PC-3 (cell line): ENCODE data around the gene RALA. TPM values are rescaled to one million over a fixed set of nuclear protein-coding genes. Genes with fewer than 3 reads are reported as not detected.

Experiments used
- ATAC-seq: fragments of 200-7000 bp; cut with Tn5 transposase; 2 replicates; pipeline ENCODE4 v1.9.1; 2020; ENCODE audit warnings: mild to moderate bottlenecking, moderate library complexity
- BruUV-seq: library from RNA; stranded (reverse); fragments of 400-500 nt; replicated peaks from 2 replicates; lab custom pipeline; 2021; lab: Mats Ljungman, UMichigan
- CTCF ChIA-PET: fragments of 300-600 bp; sonication (Branson Sonifier 250); formaldehyde crosslinking; loops from one replicate; lab custom pipeline; 2022; ENCODE audit warnings: antibody characterized with exemption; lab: Charles Lee
- POLR2A ChIA-PET: fragments of 300-600 bp; sonication (Branson Sonifier 250); formaldehyde crosslinking; loops from one replicate; lab custom pipeline; 2022; ENCODE audit warnings: antibody characterized with exemption; ENCODE audit not compliant: unreplicated experiment; lab: Charles Lee
- DNase-seq: peaks from one replicate; pipeline ENCODE4 v3.0.0-alpha.2; 2015
- H2AFZ ChIP-seq: fragments of 300-600 bp; sonication (generic); 2 replicates; pipeline ENCODE4 v1.6.0; 2016; ENCODE audit warnings: antibody characterized with exemption, low read length
- H3F3A ChIP-seq: fragments of 300-600 bp; sonication (generic); one replicate; pipeline ENCODE4 v1.6.0; 2017; ENCODE audit warnings: antibody characterized with exemption, low read length, control low read depth, mild to moderate bottlenecking; ENCODE audit not compliant: unreplicated experiment
- H3K27ac ChIP-seq: fragments of 300-600 bp; sonication (generic); 2 replicates; pipeline ENCODE4 v1.5.1; 2016; ENCODE audit warnings: mild to moderate bottlenecking, low read length
- H3K27me3 ChIP-seq: fragments of 300-600 bp; sonication (generic); 2 replicates; pipeline ENCODE4 v1.6.1; 2016; ENCODE audit warnings: low read length, mixed read lengths
- H3K36me3 ChIP-seq: fragments of 300-600 bp; sonication (generic); 2 replicates; pipeline ENCODE4 v1.6.1; 2016; ENCODE audit warnings: low read depth, mixed run types, low read length, mixed read lengths
- H3K4me1 ChIP-seq: fragments of 300-600 bp; sonication (generic); 2 replicates; pipeline ENCODE4 v1.5.1; 2016; ENCODE audit warnings: low read length; ENCODE audit not compliant: insufficient read depth
- H3K4me2 ChIP-seq: fragments of 300-600 bp; sonication (generic); 2 replicates; pipeline ENCODE4 v1.6.0; 2016; ENCODE audit warnings: low read length
- H3K4me3 ChIP-seq: fragments of 300-600 bp; sonication (generic); 2 replicates; pipeline ENCODE4 v1.5.1; 2016; ENCODE audit warnings: mild to moderate bottlenecking, low read length, mixed read lengths
- H3K79me2 ChIP-seq: fragments of 300-600 bp; sonication (generic); 2 replicates; pipeline ENCODE4 v1.6.1; 2017; ENCODE audit warnings: low read length, mixed read lengths
- H3K9ac ChIP-seq: fragments of 300-600 bp; sonication (generic); 2 replicates; pipeline ENCODE4 v1.6.0; 2016; ENCODE audit warnings: mild to moderate bottlenecking, low read length
- H3K9me2 ChIP-seq: fragments of 300-600 bp; sonication (generic); replicated peaks from 2 replicates; pipeline ENCODE4 v1.6.1; 2016; ENCODE audit warnings: mixed run types, low read length, mixed read lengths
- H3K9me3 ChIP-seq: fragments of 300-600 bp; sonication (generic); 2 replicates; pipeline ENCODE4 v1.6.1; 2016; ENCODE audit warnings: low read length, mixed read lengths
- H4K20me1 ChIP-seq: fragments of 300-600 bp; sonication (generic); 2 replicates; pipeline ENCODE4 v1.6.1; 2016; ENCODE audit warnings: low read length, mixed read lengths
- CTCF ChIP-seq: fragments of 300-600 bp; sonication (generic); conservative IDR thresholded peaks from 2 replicates; pipeline ENCODE4 v1.5.1; 2017; ENCODE audit warnings: antibody characterized with exemption, low read depth, mild to moderate bottlenecking, low read length
- EZH2 ChIP-seq: fragments of 300-600 bp; sonication (generic); IDR thresholded peaks from one replicate; pipeline ENCODE4 v1.6.1; 2017; ENCODE audit warnings: antibody characterized with exemption, mild to moderate bottlenecking, low read length; ENCODE audit not compliant: unreplicated experiment
- EZH2phosphoT487 ChIP-seq: fragments of 300-600 bp; sonication (generic); IDR thresholded peaks from 2 replicates; pipeline ENCODE4 v1.6.1; 2018; ENCODE audit warnings: mild to moderate bottlenecking, antibody characterized with exemption, low read length, borderline replicate concordance
- intact Hi-C: fragments of 100-400 bp; cut with micrococcal nuclease; formaldehyde crosslinking; loops from 2 replicates; pipeline ENCODE4 v1.9.0; 2023
- total RNA-seq: library from RNA; depleted of rRNA; stranded (reverse); fragments of >200 nt; gene quantifications from 2 replicates; pipeline ENCODE4 v1.2.3, GENCODE V29; 2014

The RALA gene
- total RNA-seq, 1 experiment from 2014 or later, result 12.9 TPM

- BruUV-seq, result no TSS peak
- 0 out of 2 replicates have a peak, but pooled peaks cover under 1% of the 10 kb centered on the region for H4K20me1 ChIP-seq
These were observed 22.4 kb downstream of the RALA start for GRCh38 chr7:39645482-39646407.

GRCh38 chr7:39647816-39648215, 24.4 kb downstream of the RALA start:
- no TSS peak for BruUV-seq
- H3F3A ChIP-seq, result no peaks in the 10 kb centered on the region
- no peaks in the 10 kb centered on the region for H3K27me3 ChIP-seq
- no peak overlapping the region for H3K9ac ChIP-seq
- no peaks in the 10 kb centered on the region for H3K9me3 ChIP-seq
- POLR2A ChIA-PET, result no interaction called here
- DNase-seq (no peak), ATAC-seq (no peak)
- no peaks in the 10 kb centered on the region for H3K36me3 ChIP-seq
- H3K9me2 ChIP-seq, result no peaks in the 10 kb centered on the region
- no peak overlapping the region for H3K27ac ChIP-seq
- CTCF ChIA-PET, result no interaction called here
- TF ChIP-seq CTCF (no peak), EZH2 (no peak), EZH2phosphoT487 (no peak)
- no peaks in the 10 kb centered on the region for H3K4me1 ChIP-seq
- H3K4me3 ChIP-seq, result no peak overlapping the region
- peaks cover 8% of the 10 kb centered on the region; the same call in 1 of the 2 replicates for H4K20me1 ChIP-seq
- no peak overlapping the region for H3K4me2 ChIP-seq
- H2AFZ ChIP-seq, result no peak overlapping the region
- intact Hi-C loops, result no loop called here
- H3K79me2 ChIP-seq, result peaks cover 62% of the 10 kb centered on the region

More at GRCh38 chr7:39645482-39646407, 22.4 kb downstream of the RALA start:
- POLR2A ChIA-PET, result no interaction called here
- no peaks in the 10 kb centered on the region for H3K9me3 ChIP-seq
- H3K4me2 ChIP-seq, result no peak overlapping the region
- no peaks in the 10 kb centered on the region for H3K4me1 ChIP-seq
- TF ChIP-seq CTCF (no peak), EZH2 (no peak), EZH2phosphoT487 (no peak)
- no peak overlapping the region for H3K9ac ChIP-seq
- H3K36me3 ChIP-seq, result no peaks in the 10 kb centered on the region
- no peaks in the 10 kb centered on the region for H3K9me2 ChIP-seq
- no peaks in the 10 kb centered on the region for H3F3A ChIP-seq
- H2AFZ ChIP-seq, result no peak overlapping the region
- H3K27ac ChIP-seq, result no peak overlapping the region
- ATAC-seq (no peak), DNase-seq (no peak)
- no peak overlapping the region for H3K4me3 ChIP-seq
- no peaks in the 10 kb centered on the region for H3K27me3 ChIP-seq
- H3K79me2 ChIP-seq, result peaks cover 67% of the 10 kb centered on the region
- CTCF ChIA-PET, result no interaction called here
- intact Hi-C loops, result no loop called here

- Histone ChIP-seq H3F3A (no peaks in the 10 kb centered on the region), H3K9ac (no peak overlapping the region), H3K9me3 (no peaks in the 10 kb centered on the region), H3K27me3 (no peaks in the 10 kb centered on the region), H3K79me2 (peaks cover 52% of the 10 kb centered on the region), H4K20me1 (peaks cover 8% of the 10 kb centered on the region; the same call in 1 of the 2 replicates), H3K4me3 (no peak overlapping the region), H3K4me1 (no peaks in the 10 kb centered on the region), H3K36me3 (0 out of 2 replicates have a peak, but pooled peaks cover 3% of the 10 kb centered on the region), H3K27ac (no peak overlapping the region), H3K4me2 (no peak overlapping the region), H2AFZ (no peak overlapping the region), H3K9me2 (no peaks in the 10 kb centered on the region)
- intact Hi-C loops, result no loop called here
- ChIA-PET CTCF (no interaction called here), POLR2A (no interaction called here)
- no TSS peak for BruUV-seq
- no peak for TF ChIP-seq EZH2phosphoT487
- no peak for TF ChIP-seq EZH2
- TF ChIP-seq CTCF, result no peak
- ATAC-seq (no peak), DNase-seq (no peak)
These were observed 27.3 kb downstream of the RALA start for GRCh38 chr7:39650676-39651075.
